Fibroblast of skin of right quadriceps (primary cell): ENCODE measurements around the gene USP6NL.
A peak's percentile ranks its signal among the peaks of the same experiment; 100 is the strongest.
"Not testable (repeated sequence)": the region's sequence is repeated elsewhere in the genome, so short reads cannot be mapped to it uniquely, and the experiment has no call there.

Experiments used
- DNase-seq: peaks from one replicate; pipeline ENCODE4 v3.0.0-alpha.2; 2013

The USP6NL gene

DNA sequence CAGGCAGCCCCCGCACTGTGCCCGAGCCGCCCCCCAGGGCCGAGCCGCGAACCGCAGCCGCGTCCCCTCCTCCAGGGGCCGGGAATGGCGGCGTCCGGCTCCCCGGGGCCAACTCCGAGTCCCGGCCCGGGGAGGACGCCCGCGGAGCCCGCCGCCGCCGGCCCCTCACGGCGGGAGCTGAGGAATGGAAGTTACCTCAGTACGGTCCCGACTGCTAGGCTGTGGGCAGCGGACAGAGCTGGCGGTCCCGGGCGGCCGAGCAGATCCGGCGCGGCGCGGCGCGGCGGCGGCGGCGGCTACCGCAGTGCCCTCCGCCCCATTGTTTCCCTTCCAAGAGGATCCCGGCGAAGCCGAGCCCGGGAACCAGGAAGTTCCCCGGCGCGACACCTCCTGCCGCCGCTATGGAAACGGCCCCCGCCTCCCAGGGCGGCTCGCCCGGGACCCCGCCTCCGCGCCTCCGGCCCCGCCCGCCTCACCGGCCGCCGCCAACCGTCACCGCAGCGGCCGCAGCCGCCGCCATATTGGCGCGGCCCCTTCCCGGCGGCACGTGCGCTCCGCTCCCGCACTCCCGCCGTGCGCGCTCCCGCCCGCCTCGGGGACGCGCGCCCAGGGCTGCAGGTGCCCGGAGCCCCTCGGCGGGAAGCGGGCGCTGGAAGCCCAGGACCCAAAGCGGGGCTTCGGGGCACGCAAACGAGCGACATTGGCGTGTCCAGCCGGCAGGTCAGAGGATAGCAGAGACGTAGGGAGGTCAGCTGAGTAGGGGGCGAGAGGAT, at the start of gene USP6NL:
Gene USP6NL, minus strand, starts transcription at position 403 of the 773 bp plus-strand sequence. CDS start 14,016 bp downstream, outside the sequence.
- peak; percentile 82 for DNase-seq

DNA sequence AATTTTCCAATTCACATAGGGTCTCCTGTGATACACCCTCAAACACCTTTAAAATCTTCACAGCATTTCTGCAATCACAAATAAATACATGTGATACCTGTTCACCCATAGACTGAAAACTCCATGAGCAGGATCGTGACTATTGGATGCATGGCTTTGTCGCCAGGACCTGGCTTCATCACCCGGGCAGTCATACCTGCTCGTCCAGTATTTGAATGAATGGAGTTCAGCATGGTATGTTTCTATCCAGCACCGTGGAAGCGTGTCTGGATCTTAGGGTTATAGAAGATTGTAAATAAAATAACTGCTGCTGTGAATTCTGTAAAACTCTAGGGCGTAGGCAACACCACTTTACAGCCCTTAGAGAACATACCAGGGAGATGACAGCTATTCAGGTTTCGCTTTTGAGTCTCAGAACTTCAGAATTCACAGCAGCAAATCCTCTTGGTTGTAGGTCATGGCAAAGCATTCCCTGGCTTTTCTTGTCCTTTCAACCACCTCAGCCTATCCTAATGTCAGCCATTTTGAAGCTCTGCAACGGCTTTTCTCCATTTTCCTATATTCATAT, 47.4 kb upstream of the USP6NL start:
- DNase-seq, result no peak

DNA sequence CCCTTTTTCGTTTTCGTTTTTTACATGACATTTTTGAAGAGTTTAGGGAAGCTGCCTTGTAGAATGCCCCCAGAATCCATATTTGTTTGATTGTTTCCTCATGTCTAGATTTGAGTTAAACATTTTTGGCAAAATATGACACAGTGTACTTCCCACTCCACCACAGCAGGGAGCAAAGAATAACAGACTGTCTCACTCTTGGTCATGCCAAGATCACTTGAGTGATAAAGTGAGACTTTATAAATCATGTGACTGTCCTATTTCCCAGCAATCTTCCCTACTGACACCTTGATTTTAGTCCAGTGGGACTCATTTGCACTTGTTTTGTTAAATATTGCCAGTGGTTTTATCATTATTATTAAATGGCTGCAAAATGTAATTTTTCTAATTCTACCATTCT, 44.4 kb upstream of the USP6NL start:
- DNase-seq, result no peak

DNA sequence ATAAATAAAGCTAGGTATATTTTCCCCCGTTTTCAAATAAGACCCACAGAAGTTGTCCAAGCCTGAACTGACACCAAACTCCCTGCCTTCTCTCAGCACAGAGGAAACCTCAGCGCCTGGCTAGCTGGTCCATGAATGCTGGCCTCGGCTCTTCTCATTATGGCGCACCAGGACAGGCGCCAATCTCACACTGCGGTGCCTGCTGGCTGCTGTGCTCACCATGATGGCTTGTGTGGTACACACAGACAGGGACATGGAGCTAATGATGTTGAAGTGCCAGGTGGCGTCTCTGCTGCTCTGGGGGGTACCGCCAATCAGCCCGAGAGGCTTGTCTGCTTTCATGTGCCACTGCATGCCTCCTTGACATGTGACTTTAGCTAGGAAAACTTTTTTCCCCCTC, 43.2 kb upstream of the USP6NL start:
- DNase-seq, result no peak

DNA sequence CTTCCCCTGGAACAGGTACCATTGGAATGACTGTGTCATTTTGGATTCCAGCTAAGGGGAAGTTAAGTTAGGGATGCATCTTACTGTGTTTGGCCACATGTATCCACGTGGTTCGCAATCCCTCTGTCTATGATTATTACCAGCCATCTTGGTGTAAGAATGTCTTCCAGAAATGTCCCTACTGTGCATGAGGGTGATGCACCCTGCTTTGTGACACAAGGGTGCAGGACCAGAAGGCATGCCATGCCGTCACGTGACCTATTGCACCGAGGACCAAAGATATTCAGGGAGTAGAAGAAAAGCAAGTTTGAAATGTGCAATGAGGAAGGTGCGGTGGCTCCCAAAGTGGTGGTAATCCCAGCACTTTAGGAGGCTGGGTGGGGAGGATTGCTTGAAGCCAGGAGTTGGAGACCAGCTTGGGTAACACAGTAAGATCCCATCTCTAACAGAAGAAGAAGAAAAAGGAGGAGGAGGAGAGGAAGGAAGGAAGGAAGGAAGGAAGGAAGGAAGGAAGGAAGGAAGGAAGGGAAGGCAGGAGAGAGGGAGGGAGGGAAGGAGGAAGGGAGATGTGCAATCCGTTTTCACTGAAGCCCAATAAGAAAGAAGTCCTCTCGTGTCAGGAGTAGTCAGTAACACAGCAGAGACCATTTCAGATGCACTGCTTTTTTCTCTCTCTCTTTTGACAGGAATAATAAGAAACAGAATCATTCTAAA, 42.5 kb upstream of the USP6NL start:
- DNase-seq, result no peak

DNA sequence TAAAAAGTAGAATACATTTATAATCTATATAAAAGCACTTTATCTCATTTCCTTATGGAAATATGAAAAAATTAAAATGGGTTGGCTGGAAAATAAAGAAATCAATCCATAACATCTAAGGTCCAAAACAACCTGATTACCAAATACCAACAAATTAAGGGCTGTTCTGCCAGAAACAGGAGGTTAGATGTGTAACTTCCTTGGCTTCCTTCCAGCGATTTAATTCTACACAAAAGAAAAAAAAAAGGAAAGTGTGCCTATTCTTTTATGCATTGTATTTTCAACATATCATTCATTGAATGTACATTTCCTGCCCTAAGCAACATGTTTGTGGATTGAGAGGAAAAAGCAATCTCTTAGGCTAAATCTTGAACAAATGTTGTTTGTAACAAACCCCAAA, 36.2 kb upstream of the USP6NL start:
- no peak for DNase-seq

DNA sequence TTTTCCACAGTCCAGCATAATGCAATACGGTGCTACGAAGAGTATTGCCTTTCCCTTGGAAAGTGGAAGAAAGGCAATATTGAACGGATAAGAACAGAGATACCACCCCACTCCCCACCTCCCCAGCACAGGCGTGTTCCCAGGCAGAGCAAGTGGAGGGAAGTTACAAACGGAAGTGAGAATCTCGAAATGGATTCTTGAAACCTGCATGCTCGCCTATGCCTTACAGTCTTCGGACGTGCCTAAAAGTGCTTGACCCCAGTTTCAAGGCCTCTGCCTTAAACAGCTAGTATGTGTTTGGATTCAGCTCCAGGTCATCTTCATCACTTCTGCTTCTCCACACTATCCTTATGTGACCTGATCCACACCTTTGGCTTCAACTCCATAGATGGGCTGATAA, 35.0 kb upstream of the USP6NL start:
- DNase-seq, result no peak

DNA sequence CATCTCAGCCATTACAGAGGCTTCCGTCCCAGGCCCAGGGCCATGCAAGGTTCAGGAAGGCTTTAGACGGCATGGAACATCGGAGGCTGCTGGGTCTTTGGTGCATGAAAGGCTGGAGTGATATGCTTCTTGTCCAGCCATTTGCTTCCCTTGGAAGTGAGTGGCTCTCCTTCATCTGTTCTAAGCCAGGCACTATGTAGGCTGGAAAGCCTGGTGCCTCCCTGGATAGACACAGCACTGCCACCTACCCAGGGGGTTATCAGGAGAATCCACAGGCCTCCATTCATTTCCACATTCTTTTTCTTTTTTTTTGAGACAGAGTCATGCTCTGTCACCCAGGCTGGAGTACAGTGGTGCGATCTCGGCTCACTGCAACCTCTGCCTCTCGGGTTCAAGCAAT, 31.6 kb upstream of the USP6NL start:
- DNase-seq, result no peak

DNA sequence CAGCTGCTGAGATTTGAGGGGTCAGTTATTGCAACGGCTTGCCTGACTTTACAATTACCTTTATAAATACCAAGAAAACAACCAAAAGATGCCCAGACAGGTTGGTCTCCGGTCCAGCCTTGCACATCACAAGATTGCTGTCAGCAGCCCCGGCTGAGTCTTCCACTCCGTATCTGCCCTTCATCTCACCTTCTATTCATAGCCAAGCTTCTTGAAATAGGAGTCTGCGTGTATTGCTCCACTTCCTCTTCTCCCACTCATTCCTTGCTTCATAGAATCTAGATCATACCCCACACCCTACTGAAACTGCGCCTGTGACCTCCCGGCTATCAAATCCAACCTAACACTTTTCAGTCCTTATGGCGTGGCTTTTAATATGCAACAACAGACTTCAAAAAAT, 31.1 kb upstream of the USP6NL start:
- DNase-seq, result no peak

DNA sequence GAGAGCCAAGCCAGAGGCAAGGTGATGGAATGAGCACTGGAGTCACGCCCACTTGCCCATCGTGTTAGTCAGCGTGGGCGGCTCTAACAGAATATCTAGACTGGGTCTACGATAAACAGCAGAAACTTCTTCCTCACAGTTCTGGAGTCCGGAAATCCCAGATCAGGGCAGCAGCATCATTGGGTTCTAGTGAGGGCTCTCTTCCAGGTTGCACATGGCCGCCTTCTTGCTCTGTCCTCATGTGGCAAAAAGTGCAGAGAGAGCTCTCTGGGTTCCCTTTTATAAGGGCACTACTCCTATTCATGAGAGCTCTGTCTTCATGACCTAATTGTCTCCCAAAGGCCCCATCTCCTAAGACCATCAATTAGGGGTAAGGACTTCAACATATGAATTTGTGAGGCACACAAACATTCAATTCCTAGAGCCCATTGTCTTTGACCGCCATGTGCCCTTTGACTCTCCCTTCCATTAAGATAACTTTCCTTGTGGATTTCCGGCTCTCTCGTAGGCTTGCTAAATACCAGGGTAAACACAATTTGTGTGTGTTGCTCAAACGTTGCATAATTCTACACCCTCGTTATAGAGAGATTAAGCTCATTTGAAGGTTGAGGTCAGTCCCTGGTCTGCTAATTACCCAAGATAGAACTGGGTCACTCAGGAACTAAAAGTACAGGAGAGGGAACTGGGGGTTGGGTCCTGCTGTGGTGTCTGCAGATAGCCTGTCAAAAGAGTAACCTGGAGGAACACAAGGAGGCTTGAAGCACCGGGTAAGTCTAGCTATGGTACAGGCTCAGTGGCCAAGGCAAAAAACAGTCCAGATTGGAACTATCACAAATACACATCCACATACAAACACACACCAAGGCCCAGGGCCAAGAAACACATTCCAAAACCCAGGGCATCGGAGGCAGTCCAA, 28.7 kb upstream of the USP6NL start:
- DNase-seq, result no peak

DNA sequence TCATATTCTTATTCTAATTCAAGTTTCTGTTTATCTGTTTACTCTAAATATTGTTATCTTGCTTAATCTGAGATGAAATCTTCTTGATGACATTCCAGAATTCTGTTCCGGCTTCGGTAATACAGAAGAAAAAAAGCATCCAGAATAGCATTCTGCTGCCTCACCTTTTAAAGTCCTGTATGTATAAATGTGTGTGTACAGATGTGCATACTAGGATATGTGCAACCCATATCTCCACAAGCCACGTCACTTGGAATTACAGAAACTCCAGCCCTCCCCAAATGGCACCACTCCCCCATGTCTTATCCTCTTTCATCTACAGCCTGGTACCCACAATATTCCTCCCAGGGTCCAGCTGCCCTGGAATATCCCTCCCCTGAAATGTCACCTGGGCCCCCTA, 27.9 kb upstream of the USP6NL start:
- no peak for DNase-seq

DNA sequence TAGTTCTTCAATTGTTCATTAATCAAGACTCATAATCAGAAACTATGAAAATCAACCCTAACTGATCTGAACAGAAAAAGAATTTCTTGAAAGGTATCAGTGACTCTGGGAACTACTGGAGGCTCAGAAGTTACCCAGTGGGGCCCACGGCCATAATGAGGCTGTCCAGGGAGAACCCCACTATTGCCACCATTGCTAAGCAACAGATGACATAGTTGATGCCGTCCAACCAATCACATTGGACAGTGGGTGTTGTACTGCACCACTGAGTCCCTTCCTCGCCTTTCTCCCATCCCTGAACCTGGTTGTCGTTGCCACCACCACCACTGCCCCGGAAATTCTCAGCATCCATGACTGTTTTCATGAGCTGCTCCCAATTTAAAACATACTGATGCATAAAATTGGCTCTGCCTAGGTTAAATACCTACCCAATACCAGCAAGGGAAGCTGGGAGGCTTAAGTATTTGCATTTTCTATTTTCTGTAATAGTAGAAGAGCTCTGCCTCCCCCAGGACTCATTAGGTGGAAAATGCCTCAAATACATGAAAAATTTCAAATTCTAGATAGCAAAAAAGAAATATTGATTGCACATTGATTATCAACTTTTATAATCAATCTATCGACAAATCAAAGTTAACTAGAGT, 26.7 kb upstream of the USP6NL start:
- no peak for DNase-seq

DNA sequence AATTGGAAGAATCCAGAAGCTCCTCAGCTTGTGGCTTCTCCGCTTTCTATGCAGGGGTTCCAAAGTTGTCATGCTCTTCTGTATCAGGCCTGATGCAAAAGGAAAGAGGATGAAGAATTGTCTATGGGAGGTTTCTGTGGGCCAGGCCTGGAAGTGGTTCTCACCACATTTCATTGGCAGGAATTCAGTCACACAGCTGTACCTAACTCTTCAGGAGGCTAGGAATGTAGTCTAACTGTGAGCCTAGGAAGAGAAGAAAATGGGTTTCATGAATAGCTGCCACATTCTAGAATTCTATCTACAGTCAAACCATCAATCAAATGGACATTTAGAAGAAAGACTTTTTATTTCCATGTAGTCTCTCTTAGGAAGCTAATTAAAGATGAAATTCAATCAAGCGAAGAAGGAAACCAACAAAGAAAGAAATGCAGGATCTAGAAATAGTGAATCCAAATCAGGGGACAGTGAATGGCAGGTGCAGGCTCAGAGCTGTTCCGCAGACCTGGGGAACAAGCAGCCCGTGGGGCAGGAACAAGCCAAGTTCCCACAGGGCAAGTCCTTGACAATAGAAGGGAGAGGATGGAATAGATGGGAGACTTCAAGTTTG, 25.4 kb upstream of the USP6NL start:
- no peak for DNase-seq

DNA sequence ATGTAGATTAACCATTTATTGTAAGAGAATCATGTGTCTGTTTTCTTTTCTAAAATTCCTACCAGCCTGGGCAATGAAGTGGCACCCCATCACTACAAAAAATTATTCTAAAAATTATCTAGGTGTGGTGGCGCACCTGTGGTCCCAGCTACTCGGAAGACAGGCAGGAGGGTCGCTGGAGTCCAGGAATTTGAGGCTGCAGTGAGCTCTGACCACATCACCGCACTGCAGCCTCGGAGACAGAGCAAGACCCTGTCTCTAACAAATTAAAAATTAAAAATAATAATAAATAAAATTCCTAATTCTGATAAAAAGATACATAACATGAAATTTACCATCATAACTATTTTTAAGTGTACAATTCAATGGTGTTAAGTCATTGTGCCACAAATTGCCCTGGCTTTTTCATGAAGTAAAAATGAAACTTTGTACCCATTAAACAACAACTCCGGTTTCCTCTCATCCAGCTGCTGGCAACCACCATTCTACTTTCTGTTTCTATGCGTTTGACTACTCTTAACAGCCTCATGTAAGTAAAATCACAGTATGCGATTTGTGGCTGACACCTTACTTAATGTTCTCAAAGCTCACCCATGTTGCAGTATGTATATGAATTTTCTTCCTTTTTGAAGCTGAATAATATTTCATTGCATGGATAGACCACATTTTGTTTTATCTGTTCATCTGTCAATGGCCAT, 20.6 kb upstream of the USP6NL start:
- DNase-seq, result no peak

DNA sequence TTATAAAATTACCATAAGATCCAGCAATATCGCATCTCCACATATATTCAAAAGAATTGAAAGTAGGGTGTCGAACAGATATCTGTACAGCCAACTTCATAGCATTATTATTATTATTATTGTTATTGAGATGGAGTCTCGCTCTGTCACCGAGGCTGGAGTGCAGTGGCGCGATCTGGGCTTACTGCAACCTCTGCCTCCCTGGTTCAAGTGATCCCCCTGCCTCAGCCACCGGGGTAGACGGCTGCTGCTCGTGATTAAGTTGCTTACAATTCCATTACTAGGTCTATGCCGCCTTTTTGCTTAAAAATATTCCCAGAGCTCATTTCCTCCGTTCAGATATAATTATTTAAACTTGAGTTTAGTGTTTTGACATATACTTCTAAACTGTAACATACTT, 19.8 kb upstream of the USP6NL start:
- DNase-seq, result no peak

DNA sequence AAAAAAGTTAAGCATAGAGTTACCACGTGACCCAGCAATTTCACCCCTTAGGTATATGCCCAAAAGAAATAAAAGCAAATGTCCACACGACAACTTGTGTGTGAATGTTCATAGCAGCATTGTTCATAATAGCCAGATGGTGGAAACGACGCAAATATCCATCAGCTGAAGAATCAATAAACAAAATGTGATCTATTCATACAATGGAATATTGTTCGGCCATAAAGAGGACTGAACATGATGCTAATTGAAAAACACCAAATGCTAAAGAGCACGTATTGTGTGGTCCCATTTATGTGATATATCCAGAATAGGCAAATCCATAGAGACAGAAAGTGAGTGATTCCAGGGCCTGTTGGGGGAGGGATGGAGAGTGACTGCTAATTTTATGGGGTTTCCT, 18.3 kb upstream of the USP6NL start:
- no peak for DNase-seq

DNA sequence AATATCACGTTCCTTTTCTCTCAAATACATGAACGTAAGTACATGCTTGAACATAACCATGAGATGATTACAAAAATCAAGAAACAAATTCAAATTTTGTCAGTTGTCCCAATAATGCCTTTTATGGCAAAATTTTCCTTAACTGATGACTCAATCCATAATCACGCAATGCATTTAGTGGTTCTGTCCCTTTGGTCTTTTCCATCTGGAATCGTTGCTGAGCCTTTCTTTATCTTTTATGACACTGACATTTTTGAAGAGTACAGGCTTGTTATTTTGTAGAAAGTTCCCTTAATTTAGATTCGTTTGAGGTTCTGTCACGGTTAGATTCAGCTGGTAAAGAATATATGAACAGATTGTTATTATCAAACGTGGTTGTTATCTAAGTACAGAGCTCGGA, 16.5 kb upstream of the USP6NL start:
- DNase-seq, result not testable (repeated sequence)

DNA sequence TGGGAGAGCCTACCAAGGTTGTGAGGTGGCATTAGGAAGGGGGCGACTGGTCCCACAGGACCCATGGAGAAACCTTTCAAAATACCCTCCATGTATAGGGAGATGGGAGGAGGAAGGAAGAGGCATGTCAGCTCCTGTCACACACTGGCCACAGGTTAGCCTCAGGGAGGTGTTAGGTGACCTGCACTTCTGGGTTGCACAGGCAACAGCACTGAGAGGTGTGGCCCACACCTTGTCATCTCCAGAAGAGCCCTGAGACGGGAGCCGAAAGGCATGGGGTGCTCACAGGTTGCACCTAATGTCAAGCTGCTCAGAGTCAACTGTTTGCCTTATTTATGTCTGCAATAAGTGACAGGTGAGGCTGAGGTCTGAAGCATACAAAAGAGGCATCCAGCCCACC, 14.6 kb upstream of the USP6NL start:
- DNase-seq, result no peak

DNA sequence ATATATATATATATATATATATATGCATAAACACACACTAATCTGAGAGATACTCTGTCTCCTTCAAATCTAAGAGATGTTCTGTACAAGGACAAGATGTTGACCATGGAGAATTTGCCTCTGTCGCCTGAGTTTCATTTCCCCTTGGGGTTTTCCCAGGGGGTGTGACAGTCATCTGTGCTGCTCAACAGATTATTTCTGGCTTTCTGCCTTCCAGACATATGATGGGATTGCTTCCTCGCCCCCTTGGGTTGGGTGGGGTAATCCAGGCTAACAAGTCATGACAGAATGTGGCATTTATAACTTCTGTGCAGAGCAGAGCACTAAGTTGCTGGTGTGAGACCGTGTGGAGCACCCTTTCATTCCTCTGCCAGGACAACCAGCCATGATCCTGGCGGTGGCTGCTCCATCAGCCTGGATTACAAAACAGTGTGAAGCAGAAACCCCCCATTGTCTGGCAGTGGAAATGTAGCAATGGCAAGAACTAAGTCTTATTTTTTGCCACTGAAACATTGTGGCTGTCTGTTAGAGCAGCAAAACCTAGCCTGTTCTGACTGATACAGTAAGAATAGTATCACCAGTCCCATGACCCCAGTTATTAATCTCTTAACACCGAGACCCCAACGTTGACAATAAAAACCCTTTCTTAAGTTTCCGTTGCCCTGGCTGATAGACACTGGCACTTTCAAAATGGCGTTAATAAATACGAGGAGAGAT, 13.7 kb upstream of the USP6NL start:
- no peak for DNase-seq

DNA sequence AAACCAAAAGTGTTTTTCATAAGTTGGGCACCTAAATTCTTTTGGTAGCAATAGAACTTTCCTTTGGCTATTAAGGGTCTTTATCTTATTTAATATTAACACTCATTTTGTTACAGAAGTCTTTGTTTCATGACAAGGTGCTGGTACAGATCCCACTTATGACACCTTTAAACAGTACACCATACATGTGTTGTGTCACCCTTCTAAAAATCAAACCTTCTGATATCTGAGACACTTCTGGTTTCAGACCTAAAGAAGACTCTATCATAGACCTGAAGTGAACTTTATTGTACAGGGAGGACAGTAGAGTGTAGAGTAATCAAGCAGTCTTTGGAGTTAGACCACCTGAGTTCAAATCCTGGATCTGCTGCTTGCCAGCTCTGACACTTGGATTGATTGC, 5.8 kb upstream of the USP6NL start:
- DNase-seq, result no peak

DNA sequence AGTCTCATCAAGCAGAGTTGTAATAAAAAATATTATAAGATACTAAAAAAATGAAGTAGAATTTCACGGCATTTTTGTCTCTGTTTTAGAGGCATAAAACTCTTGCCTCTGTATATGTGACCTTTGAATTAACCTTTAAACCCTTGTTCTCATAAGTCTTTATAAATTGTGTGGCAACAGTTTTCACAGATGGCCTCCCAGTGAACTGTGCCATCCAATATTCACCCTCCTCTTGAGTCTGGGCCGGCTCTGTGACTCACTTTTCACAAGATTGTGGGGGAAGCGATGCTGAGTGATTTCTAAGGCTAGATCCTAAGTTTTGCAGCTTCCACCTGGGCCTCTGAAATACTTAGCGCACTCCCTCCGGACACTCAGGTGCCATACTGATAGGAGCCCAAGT, 4.6 kb upstream of the USP6NL start:
- no peak for DNase-seq
